ENCODE data around the gene PHF2.

PHF2 gene

GRCh38 chr9:93613174-93613573 is 36.8 kb downstream of the PHF2 start:
- H3K4me1 Mint-ChIP-seq, result peaks cover 15 to 16% of the 10 kb centered on the region in 2 donors
- H3K36me3 Mint-ChIP-seq, result peaks cover 18 to 21% of the 10 kb centered on the region in 2 donors
- no peaks in the 10 kb centered on the region for H3K27me3 Mint-ChIP-seq
- peaks cover 12 to 15% of the 10 kb centered on the region in 2 donors for H3K9me3 Mint-ChIP-seq
- ATAC-seq (replicated peaks) (no peak), DNase-seq (no peak)
- peak overlapping the region; percentile 39 for H3K27ac Mint-ChIP-seq
- peak overlapping the region; percentile 12 to 19 for H3K4me3 Mint-ChIP-seq

- peaks cover 18 to 19% of the 10 kb centered on the region in 2 donors for H3K36me3 Mint-ChIP-seq
- no peak overlapping the region for H3K4me3 Mint-ChIP-seq
- peaks cover 15 to 19% of the 10 kb centered on the region in 2 donors for H3K4me1 Mint-ChIP-seq
- H3K27me3 Mint-ChIP-seq, result no peaks in the 10 kb centered on the region
- ATAC-seq (replicated peaks) (no peak), DNase-seq (no peak)
- no peak overlapping the region for H3K27ac Mint-ChIP-seq
- peaks cover 12 to 13% of the 10 kb centered on the region in 2 donors for H3K9me3 Mint-ChIP-seq
Measured at GRCh38 chr9:93613791-93614190, 37.4 kb downstream of the PHF2 start.

GRCh38 chr9:93614830-93615468 is 38.6 kb downstream of the PHF2 start:
- peaks cover 8% of the 10 kb centered on the region in 2 donors for H3K36me3 Mint-ChIP-seq
- peaks cover 15 to 19% of the 10 kb centered on the region in 2 donors for H3K4me1 Mint-ChIP-seq
- peaks cover 4 to 5% of the 10 kb centered on the region in 2 donors for H3K9me3 Mint-ChIP-seq
- H3K27ac Mint-ChIP-seq, result no peak overlapping the region
- no peak for DNase-seq
- ATAC-seq (replicated peaks), result no peak
- H3K27me3 Mint-ChIP-seq, result no peaks in the 10 kb centered on the region
- no peak overlapping the region for H3K4me3 Mint-ChIP-seq

- no peak overlapping the region for H3K4me3 Mint-ChIP-seq
- no peak for DNase-seq
- no peak overlapping the region for H3K27ac Mint-ChIP-seq
- peaks cover 15 to 17% of the 10 kb centered on the region in 2 donors for H3K4me1 Mint-ChIP-seq
- H3K27me3 Mint-ChIP-seq, result no peaks in the 10 kb centered on the region
- H3K36me3 Mint-ChIP-seq, result peaks cover 3 to 4% of the 10 kb centered on the region in 2 donors
- ATAC-seq (replicated peaks), result no peak
- no peaks in the 10 kb centered on the region for H3K9me3 Mint-ChIP-seq
Measured at GRCh38 chr9:93616044-93616443, 39.7 kb downstream of the PHF2 start.

GRCh38 chr9:93617273-93617672 is 40.9 kb downstream of the PHF2 start:
- ATAC-seq (replicated peaks) (no peak), DNase-seq (no peak)
- Mint-ChIP-seq H3K36me3 (no peaks in the 10 kb centered on the region), H3K4me1 (peaks cover 13 to 16% of the 10 kb centered on the region in 2 donors), H3K9me3 (no peaks in the 10 kb centered on the region), H3K4me3 (no peak overlapping the region), H3K27me3 (no peaks in the 10 kb centered on the region), H3K27ac (no peak overlapping the region)

- no peak for ATAC-seq (replicated peaks)
- H3K27ac Mint-ChIP-seq, result no peak overlapping the region
- peaks cover 13 to 16% of the 10 kb centered on the region in 2 donors for H3K4me1 Mint-ChIP-seq
- no peaks in the 10 kb centered on the region for H3K27me3 Mint-ChIP-seq
- no peaks in the 10 kb centered on the region for H3K9me3 Mint-ChIP-seq
- H3K36me3 Mint-ChIP-seq, result no peaks in the 10 kb centered on the region
- no peak for DNase-seq
- no peak overlapping the region for H3K4me3 Mint-ChIP-seq
Measured at GRCh38 chr9:93619272-93619775, 42.9 kb downstream of the PHF2 start.

GRCh38 chr9:93620041-93620506 is 43.7 kb downstream of the PHF2 start:
- H3K36me3 Mint-ChIP-seq, result no peaks in the 10 kb centered on the region
- H3K27ac Mint-ChIP-seq, result no peak overlapping the region
- DNase-seq (no peak), ATAC-seq (replicated peaks) (no peak)
- peaks cover 13 to 16% of the 10 kb centered on the region in 2 donors for H3K4me1 Mint-ChIP-seq
- H3K27me3 Mint-ChIP-seq, result no peaks in the 10 kb centered on the region
- H3K4me3 Mint-ChIP-seq, result no peak overlapping the region
- no peaks in the 10 kb centered on the region for H3K9me3 Mint-ChIP-seq

- Mint-ChIP-seq H3K27me3 (no peaks in the 10 kb centered on the region), H3K36me3 (peaks cover 0 to under 1% of the 10 kb centered on the region in 2 donors), H3K9me3 (no peaks in the 10 kb centered on the region), H3K27ac (no peak overlapping the region), H3K4me3 (no peak overlapping the region), H3K4me1 (peaks cover 13 to 14% of the 10 kb centered on the region in 2 donors)
- DNase-seq, result no peak
- ATAC-seq (replicated peaks), result no peak
Measured at GRCh38 chr9:93620881-93621820, 44.8 kb downstream of the PHF2 start.

GRCh38 chr9:93621922-93622321 is 45.5 kb downstream of the PHF2 start:
- Mint-ChIP-seq H3K36me3 (peaks cover 0 to 4% of the 10 kb centered on the region in 2 donors), H3K4me3 (no peak overlapping the region), H3K9me3 (peaks cover 0 to 1% of the 10 kb centered on the region in 2 donors), H3K27me3 (no peaks in the 10 kb centered on the region), H3K27ac (no peak overlapping the region), H3K4me1 (peaks cover 13 to 14% of the 10 kb centered on the region in 2 donors)
- DNase-seq (no peak), ATAC-seq (replicated peaks) (no peak)

GRCh38 chr9:93622691-93623090 is 46.3 kb downstream of the PHF2 start:
- ATAC-seq (replicated peaks) (no peak), DNase-seq (no peak)
- Mint-ChIP-seq H3K4me1 (peaks cover 13 to 14% of the 10 kb centered on the region in 2 donors), H3K27me3 (no peaks in the 10 kb centered on the region), H3K36me3 (peaks cover 2 to 7% of the 10 kb centered on the region in 2 donors), H3K4me3 (no peak overlapping the region), H3K9me3 (peaks cover 3 to 4% of the 10 kb centered on the region in 2 donors), H3K27ac (no peak overlapping the region)

GRCh38 chr9:93623753-93624152 is 47.4 kb downstream of the PHF2 start:
- Mint-ChIP-seq H3K27ac (no peak overlapping the region), H3K4me3 (no peak overlapping the region), H3K4me1 (peaks cover 12 to 13% of the 10 kb centered on the region in 2 donors), H3K36me3 (peaks cover 8 to 17% of the 10 kb centered on the region in 2 donors), H3K27me3 (no peaks in the 10 kb centered on the region), H3K9me3 (peaks cover 5 to 9% of the 10 kb centered on the region in 2 donors)
- no peak for DNase-seq
- no peak for ATAC-seq (replicated peaks)

- ATAC-seq (replicated peaks), result no peak
Measured at GRCh38 chr9:93624431-93624834, 48.0 kb downstream of the PHF2 start.

GRCh38 chr9:93624977-93625376 is 48.6 kb downstream of the PHF2 start:
- Mint-ChIP-seq H3K4me3 (no peak overlapping the region), H3K36me3 (peaks cover 10 to 21% of the 10 kb centered on the region in 2 donors), H3K27ac (no peak overlapping the region), H3K4me1 (peaks cover 13% of the 10 kb centered on the region in 2 donors), H3K27me3 (no peaks in the 10 kb centered on the region), H3K9me3 (peaks cover 5 to 9% of the 10 kb centered on the region in 2 donors)
- no peak for DNase-seq
- ATAC-seq (replicated peaks), result no peak

More at GRCh38 chr9:93624431-93624834, 48.0 kb downstream of the PHF2 start:
- H3K27ac Mint-ChIP-seq, result no peak overlapping the region
- peaks cover 5 to 9% of the 10 kb centered on the region in 2 donors for H3K9me3 Mint-ChIP-seq
- H3K27me3 Mint-ChIP-seq, result no peaks in the 10 kb centered on the region
- DNase-seq, result no peak
- H3K4me3 Mint-ChIP-seq, result no peak overlapping the region
- peaks cover 11 to 13% of the 10 kb centered on the region in 2 donors for H3K4me1 Mint-ChIP-seq
- H3K36me3 Mint-ChIP-seq, result peaks cover 10 to 17% of the 10 kb centered on the region in 2 donors

GRCh38 chr9:93629920-93630319 is 53.5 kb downstream of the PHF2 start:
- ATAC-seq (replicated peaks), result no peak

More at GRCh38 chr9:93629920-93630319, 53.5 kb downstream of the PHF2 start:
- Mint-ChIP-seq H3K4me3 (no peak overlapping the region), H3K4me1 (peaks cover 0 to 4% of the 10 kb centered on the region in 2 donors), H3K27me3 (no peaks in the 10 kb centered on the region), H3K36me3 (peaks cover 23 to 42% of the 10 kb centered on the region in 2 donors), H3K9me3 (peaks cover 5 to 9% of the 10 kb centered on the region in 2 donors), H3K27ac (no peak overlapping the region)
- DNase-seq, result no peak

Measured in stimulated activated naive B cell treated with anti-CD40 and anti-IgM and Interleukin-4, amounts not matched to agents 10 μg/mL and 1 μg/mL and 100 μg/mL, for 72 hours (primary cell).